ENCODE data around the gene ZNF407. TPM values are rescaled to one million over a fixed set of nuclear protein-coding genes. Genes with fewer than 3 reads are reported as not detected.

The ZNF407 gene
- total RNA-seq, 1 donor from 2014 or later = 16.1 TPM

- no peak overlapping the region for H3K4me3 ChIP-seq
- intact Hi-C loops (cut with DNase I) = no loop called here
- DNase-seq = no peak
- H3K36me3 ChIP-seq = no peaks in the 10 kb centered on the region
- no peaks in the 10 kb centered on the region for H3K9me3 ChIP-seq
- H3K27me3 ChIP-seq (ENCODE audit: low read depth) = no peaks in the 10 kb centered on the region
- ATAC-seq = no peak
- H3K4me1 ChIP-seq = no peaks in the 10 kb centered on the region
- TF ChIP-seq CTCF (IDR thresholded peaks at IDR 0.05) = no peak
- no peak overlapping the region for H3K27ac ChIP-seq
Measured at GRCh38 chr18:75009878-75010277, 412.2 kb downstream of the ZNF407 start.

- intact Hi-C loops (cut with DNase I) = no loop called here
- no peaks in the 10 kb centered on the region for H3K27me3 ChIP-seq (ENCODE audit: low read depth)
- no peak for TF ChIP-seq CTCF (IDR thresholded peaks at IDR 0.05)
Measured at GRCh38 chr18:75010278-75010677, 412.6 kb downstream of the ZNF407 start.

GRCh38 chr18:75010689-75011088 is 413.0 kb downstream of the ZNF407 start:
- no peak overlapping the region for H3K27ac ChIP-seq
- no peaks in the 10 kb centered on the region for H3K27me3 ChIP-seq (ENCODE audit: low read depth)
- ATAC-seq (no peak), DNase-seq (no peak)
- no peaks in the 10 kb centered on the region for H3K9me3 ChIP-seq
- TF ChIP-seq CTCF (IDR thresholded peaks at IDR 0.05) = no peak
- no peaks in the 10 kb centered on the region for H3K4me1 ChIP-seq
- intact Hi-C loops (cut with DNase I) = no loop called here
- H3K4me3 ChIP-seq = no peak overlapping the region
- H3K36me3 ChIP-seq = no peaks in the 10 kb centered on the region

More at GRCh38 chr18:75010278-75010677, 412.6 kb downstream of the ZNF407 start:
- DNase-seq = no peak
- no peaks in the 10 kb centered on the region for H3K36me3 ChIP-seq
- H3K9me3 ChIP-seq = no peaks in the 10 kb centered on the region
- ATAC-seq = no peak
- no peak overlapping the region for H3K27ac ChIP-seq
- H3K4me1 ChIP-seq = no peaks in the 10 kb centered on the region
- no peak overlapping the region for H3K4me3 ChIP-seq

- H3K36me3 ChIP-seq = no peaks in the 10 kb centered on the region
- H3K9me3 ChIP-seq = no peaks in the 10 kb centered on the region
- no peak for ATAC-seq
- H3K4me3 ChIP-seq = no peak overlapping the region
- DNase-seq = no peak
- intact Hi-C loops (cut with DNase I) = no loop called here
- no peak for TF ChIP-seq CTCF (IDR thresholded peaks at IDR 0.05)
- no peaks in the 10 kb centered on the region for H3K27me3 ChIP-seq (ENCODE audit: low read depth)
- no peak overlapping the region for H3K27ac ChIP-seq
- no peaks in the 10 kb centered on the region for H3K4me1 ChIP-seq
Measured at GRCh38 chr18:75016025-75016717, 418.5 kb downstream of the ZNF407 start.

DNA sequence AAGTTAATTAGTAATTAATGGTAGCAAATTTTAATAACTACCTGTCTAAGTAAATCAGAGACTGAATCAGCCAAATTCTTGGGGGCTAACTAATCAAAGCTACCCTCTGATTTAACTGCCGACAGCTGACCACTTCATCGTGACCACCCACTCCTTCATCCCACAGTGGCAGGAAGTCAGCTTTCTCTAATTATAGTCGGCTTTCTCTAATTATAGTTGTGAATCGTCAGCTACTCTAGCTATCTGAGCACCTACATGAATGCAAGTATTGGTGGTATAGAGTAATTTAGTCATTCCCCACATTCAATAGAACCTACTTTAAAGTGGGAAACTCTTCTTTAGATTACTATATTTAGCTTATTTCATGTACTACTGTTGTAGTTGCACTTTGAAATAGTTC is 425.8 kb downstream of the ZNF407 start:
- Histone ChIP-seq H3K9me3 (no peaks in the 10 kb centered on the region), H3K4me3 (no peak overlapping the region), H3K27ac (no peak overlapping the region), H3K27me3 (ENCODE audit: low read depth) (no peaks in the 10 kb centered on the region), H3K4me1 (no peaks in the 10 kb centered on the region), H3K36me3 (no peaks in the 10 kb centered on the region)
- intact Hi-C loops (cut with DNase I) = no loop called here
- DNase-seq (no peak), ATAC-seq (no peak)
- no peak for TF ChIP-seq CTCF (IDR thresholded peaks at IDR 0.05)
